ENCODE data around the gene ATRAID. TPM values are rescaled to one million over a fixed set of nuclear protein-coding genes. Genes with fewer than 3 reads are reported as not detected.

ATRAID gene
- total and polyA plus RNA-seq, 12 donors, result 116 to 162 (median 132) TPM

DNA sequence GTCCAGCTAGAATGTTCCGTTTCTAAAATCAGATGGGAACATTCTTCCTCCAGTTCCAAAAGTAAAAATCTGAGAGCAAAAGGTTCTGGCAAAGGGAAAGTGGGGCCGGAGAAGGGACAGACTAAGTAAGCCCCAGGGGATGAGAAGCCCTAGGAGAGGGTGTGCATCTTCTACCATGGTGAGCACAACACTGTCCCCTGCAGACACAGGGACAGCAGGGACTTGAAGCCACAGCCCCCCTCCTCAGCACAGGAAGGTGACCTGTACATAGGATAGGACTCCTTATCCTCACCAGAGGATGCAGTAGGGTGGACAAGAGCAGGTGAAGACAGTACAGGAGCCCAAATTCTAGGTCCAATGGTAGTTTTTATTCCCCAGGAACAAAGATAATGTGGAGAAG, 12.6 kb upstream of the ATRAID start:
- H3K27ac ChIP-seq, result no peak overlapping the region
- no peaks in the 10 kb centered on the region for H3K27me3 ChIP-seq
- TF ChIP-seq, protein P1, sequence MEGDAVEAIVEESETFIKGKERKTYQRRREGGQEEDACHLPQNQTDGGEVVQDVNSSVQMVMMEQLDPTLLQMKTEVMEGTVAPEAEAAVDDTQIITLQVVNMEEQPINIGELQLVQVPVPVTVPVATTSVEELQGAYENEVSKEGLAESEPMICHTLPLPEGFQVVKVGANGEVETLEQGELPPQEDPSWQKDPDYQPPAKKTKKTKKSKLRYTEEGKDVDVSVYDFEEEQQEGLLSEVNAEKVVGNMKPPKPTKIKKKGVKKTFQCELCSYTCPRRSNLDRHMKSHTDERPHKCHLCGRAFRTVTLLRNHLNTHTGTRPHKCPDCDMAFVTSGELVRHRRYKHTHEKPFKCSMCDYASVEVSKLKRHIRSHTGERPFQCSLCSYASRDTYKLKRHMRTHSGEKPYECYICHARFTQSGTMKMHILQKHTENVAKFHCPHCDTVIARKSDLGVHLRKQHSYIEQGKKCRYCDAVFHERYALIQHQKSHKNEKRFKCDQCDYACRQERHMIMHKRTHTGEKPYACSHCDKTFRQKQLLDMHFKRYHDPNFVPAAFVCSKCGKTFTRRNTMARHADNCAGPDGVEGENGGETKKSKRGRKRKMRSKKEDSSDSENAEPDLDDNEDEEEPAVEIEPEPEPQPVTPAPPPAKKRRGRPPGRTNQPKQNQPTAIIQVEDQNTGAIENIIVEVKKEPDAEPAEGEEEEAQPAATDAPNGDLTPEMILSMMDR (IDR thresholded peaks at IDR 0.05), result no peak
- no peaks in the 10 kb centered on the region for H3K9me3 ChIP-seq
- intact Hi-C loops (cut with DNase I), result loop anchor here in 1 of 10 donors (10.0 kb wide), 1 partner anchor 244 kb away; no protein-coding TSS in a partner anchor
- DNase-seq (no peak), ATAC-seq (peak in 1 of 8 donors; percentile 57)
- no peak overlapping the region for H3K4me3 ChIP-seq
- peaks cover 0 to 49% (median 22%) of the 10 kb centered on the region in 9 donors for H3K36me3 ChIP-seq
- WGBS, 2 donors, result 79 to 80% methylated on average over 2 of the region's 2 CpGs
- no peaks in the 10 kb centered on the region for H3K4me1 ChIP-seq

DNA sequence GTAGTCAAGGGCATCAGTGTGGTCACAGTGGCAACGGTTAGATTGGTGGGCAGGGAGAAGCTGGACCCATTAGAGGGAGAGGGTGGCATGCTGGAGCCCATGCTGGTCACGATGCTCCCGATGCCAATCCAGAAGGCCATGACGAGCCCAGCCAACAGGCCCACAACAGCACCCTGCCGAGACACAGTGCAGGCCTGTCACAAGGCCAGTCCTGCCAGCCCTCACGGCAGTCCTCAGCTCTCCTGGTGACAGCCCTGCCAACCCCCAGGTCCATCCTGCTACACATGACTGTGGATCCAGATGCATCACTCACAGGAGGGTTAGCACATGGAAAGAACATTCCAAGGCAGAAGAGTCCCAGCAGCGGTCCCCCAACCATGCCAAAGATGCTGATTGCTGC, 10.2 kb upstream of the ATRAID start:
- H3K9me3 ChIP-seq, result no peaks in the 10 kb centered on the region
- H3K36me3 ChIP-seq, result peaks cover 0 to 74% (median 24%) of the 10 kb centered on the region in 9 donors
- intact Hi-C loops (cut with DNase I), result loop anchor here in 3 of 10 donors (10.0 kb wide), 3 partner anchors 227 to 417 kb away; partner anchors contain the start of genes CENPA (in 1 of the 3) and MAPRE3 (in 1 of the 3)
- DNase-seq, result no peak
- TF ChIP-seq, protein P1 (IDR thresholded peaks at IDR 0.05), result no peak
- no peaks in the 10 kb centered on the region for H3K4me1 ChIP-seq
- H3K27me3 ChIP-seq, result no peaks in the 10 kb centered on the region
- H3K4me3 ChIP-seq, result no peak overlapping the region
- ATAC-seq, result peak in 2 of 8 donors; percentile 38 to 66
- WGBS, 2 donors, result 77 to 80% methylated on average over 7 of the region's 7 CpGs
- no peak overlapping the region for H3K27ac ChIP-seq

DNA sequence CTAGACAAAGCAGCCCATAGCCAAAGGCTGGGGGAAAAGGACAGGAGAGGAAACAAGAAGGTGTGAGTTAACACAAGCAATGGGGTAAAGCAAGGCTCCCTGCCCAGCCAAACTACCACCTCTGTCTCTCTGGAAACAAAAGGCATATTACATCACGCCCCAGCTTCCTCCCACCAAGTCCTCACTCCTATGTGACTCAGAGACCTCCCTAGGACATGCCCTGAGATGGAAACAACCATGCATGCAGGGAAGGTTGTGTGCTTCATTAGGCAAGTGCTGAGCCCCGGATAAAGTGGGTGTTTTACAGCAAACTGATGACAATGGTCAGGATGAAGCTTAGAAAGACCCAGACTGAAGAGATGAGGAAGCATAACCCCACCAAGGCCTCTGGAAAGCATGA, 9.0 kb upstream of the ATRAID start:
- no peak for DNase-seq
- H3K27me3 ChIP-seq, result no peaks in the 10 kb centered on the region
- WGBS, 2 donors, result 84 to 89% methylated on average over 2 of the region's 2 CpGs
- peaks cover 0 to 86% (median 24%) of the 10 kb centered on the region in 9 donors for H3K36me3 ChIP-seq
- H3K4me3 ChIP-seq, result no peak overlapping the region
- no peaks in the 10 kb centered on the region for H3K4me1 ChIP-seq
- no peaks in the 10 kb centered on the region for H3K9me3 ChIP-seq
- intact Hi-C loops (cut with DNase I), result loop anchor here in 3 of 10 donors (10.0 kb wide), 3 partner anchors 228 to 418 kb away; partner anchors contain the start of genes CENPA (in 1 of the 3) and MAPRE3 (in 1 of the 3)
- TF ChIP-seq, protein P1 (IDR thresholded peaks at IDR 0.05), result no peak
- no peak overlapping the region for H3K27ac ChIP-seq
- no peak for ATAC-seq

DNA sequence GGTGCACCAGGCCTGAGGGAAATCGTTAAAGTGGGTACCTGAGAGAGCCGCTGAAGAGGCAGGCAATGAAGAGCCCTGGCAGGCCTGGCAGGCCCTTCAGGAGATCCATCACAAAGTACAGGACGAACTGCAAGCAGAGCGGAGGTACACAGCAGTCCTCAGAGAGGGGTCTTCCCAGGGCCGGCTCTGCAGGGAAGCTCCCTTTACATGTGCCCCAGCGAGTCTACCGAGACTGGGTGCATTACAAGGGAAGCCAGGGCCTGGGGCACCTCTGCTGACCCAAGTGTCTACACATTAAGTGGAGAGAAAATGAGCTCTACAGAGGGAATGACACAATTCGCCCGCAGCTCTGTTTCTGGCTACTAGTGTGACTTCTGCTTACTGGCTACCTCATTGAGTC, 8.1 kb upstream of the ATRAID start:
- Histone ChIP-seq H3K4me1 (no peaks in the 10 kb centered on the region), H3K27ac (no peak overlapping the region), H3K36me3 (peaks cover 0 to 94% (median 24%) of the 10 kb centered on the region in 9 donors), H3K9me3 (no peaks in the 10 kb centered on the region), H3K27me3 (no peaks in the 10 kb centered on the region), H3K4me3 (no peak overlapping the region)
- TF ChIP-seq, protein P1 (IDR thresholded peaks at IDR 0.05), result no peak
- intact Hi-C loops (cut with DNase I), result loop anchor here in 3 of 10 donors (10.0 kb wide), 3 partner anchors 229 to 419 kb away; partner anchors contain the start of genes CENPA (in 1 of the 3) and MAPRE3 (in 1 of the 3)
- 97 to 98% methylated on average over 9 of the region's 9 CpGs for WGBS, 2 donors
- DNase-seq, result no peak
- ATAC-seq, result no peak
